LNCAP (cell line): ENCODE results near the gene AFG3L2.

Source experiments
- CTCF ChIP-seq: fragments of 450-650 bp; IDR thresholded peaks from 2 replicates; pipeline ENCODE4 v1.5.1; 2017; ENCODE audit warnings: mild to moderate bottlenecking

AFG3L2 gene

DNA sequence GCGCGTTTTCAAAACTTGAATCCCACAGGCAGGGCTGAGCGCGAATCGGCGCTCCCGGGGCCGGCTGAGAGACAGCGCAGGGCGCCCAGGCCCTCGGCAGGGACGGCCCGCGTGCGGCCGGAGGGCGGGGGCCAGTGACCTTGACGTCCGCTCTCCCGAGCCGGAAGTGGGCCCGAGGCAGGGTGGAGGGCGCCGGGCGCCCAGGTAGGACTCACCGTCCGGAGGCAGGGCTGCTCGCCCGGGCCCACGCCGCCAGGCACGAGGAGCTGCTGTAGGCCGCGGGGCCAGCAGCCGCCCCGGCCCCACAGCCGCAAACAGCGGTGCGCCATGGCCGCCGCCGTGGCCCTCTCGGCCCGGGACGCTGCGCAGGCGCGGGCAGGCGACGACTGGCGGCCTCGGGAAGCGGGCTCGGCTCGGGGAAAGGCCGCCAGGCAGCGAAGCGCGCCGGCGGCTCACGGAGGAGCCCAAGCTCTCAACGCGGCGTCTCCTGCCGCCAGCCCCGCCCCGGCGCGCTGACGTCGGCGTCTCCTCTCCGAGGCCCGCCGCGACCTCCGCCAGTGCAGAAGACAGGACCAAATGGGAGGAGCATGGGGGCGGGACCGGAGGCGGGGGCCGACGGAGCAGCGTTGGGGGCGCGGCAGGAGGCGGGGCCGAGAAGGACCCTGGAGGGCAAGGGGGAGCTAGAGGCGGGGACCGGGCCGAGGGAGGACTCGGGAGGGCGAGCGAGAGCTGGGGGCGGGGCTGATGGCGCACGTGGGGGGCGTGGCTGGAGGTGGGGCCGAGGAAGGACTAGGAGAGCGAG, at the start of gene AFG3L2:
Gene AFG3L2, minus strand, starts transcription at position 474 of the 802 bp plus-strand sequence. Its CDS starts 145 bp downstream, at position 329.
- TF ChIP-seq CTCF: no peak

GRCh38 chr18:12424252-12424651, 47.2 kb upstream of the AFG3L2 start:
- TF ChIP-seq CTCF: no peak

DNA sequence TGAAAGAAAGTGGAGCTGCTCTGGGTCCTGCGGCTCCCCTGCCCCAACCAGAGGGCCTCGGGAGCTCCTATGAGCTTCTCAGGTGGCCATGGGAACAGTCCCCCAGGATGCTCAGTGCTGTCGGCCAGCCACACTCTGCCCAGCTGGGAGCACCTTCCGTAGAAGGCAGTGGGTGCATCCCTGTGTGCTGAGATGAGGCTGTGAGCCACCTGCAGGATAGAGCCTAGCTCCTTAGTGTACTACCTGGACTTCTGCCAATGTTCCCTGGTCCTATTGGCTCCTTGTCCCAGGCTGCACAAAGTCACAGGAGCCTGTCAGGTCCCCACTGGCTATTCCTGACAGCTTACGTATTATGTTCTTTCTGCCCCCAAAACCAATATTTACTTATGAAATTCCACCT, 46.8 kb upstream of the AFG3L2 start:
- TF ChIP-seq CTCF: no peak

DNA sequence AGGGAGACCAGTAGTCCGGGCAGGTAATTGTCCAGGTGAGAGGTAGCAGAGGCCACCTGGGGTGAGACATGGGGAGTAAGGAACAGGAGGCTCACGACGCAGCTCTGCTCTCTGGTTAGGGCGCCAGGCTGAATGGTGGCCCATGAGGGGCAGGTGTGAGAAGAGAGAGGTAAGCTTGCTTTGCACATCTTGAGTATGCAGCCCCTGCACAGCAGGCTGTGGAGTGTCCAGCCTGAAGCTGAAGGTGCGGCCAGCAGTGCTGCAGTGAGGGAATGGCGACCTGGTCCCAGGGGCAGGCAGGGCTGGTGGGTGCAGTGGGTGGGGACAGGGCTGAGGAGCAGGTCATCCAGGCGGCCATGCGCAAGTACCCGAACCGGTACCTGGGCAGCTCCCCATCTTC, 46.4 kb upstream of the AFG3L2 start:
- TF ChIP-seq CTCF: no peak

DNA sequence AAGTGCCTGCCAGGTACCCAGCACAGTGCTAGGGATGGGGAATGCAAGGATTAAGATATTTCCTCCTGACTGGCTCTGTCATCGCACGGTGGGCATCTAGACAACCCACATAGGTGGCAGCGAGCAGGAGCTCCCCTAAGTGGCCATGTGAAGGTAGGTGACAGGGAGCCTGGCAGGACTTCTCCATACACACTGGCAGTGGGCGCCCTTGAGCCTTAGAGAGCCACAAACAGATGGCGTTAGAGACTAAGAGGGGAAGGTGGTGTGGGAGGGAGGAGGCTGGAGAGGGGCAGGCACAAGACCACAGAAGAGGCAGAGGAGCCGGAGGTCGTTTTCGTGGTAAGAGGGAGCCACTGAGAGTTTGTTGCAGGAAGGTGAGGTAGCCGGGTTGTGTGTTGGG, 45.9 kb upstream of the AFG3L2 start:
- no peak for TF ChIP-seq CTCF

- no peak for TF ChIP-seq CTCF
These were observed 44.7 kb upstream of the AFG3L2 start for GRCh38 chr18:12421732-12422131.

DNA sequence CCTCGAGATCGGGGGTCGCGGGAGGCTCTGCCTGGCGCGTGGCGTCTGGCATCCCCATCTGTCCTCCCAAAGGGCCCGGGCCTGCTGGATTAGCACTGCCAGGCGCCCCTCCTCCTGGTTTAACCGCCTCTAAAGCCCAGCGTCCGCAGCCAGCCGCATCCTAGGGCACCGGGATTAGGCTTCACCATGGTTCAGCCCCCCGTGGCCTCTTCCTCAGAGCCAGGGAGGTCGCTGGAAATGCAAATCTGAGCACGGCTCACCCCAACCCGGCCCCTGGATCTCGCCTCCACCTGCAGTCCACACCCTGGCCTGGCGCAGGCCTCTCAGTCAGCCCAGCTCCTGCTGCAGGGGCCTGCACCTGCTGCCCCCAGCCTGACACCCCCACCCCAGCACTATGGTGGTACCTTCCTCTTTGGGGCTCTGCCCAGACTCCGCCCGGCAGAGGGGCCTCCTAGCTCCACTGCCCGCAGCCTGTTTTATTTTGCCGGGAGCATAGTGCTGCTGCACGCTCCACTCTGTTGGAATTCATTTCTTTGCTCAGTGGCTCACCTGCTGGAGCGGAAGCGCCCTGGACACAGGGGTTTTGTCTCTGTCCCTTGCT, 43.9 kb upstream of the AFG3L2 start:
- TF ChIP-seq CTCF: no peak
